PC-3 (cell line): ENCODE measurements around the gene SHQ1.

ENCODE experiments used
- EZH2 ChIP-seq: fragments of 300-600 bp; sonication (generic); IDR thresholded peaks from one replicate; pipeline ENCODE4 v1.6.1; 2017; ENCODE audit warnings: antibody characterized with exemption, mild to moderate bottlenecking, low read length; ENCODE audit not compliant: unreplicated experiment
- EZH2phosphoT487 ChIP-seq: fragments of 300-600 bp; sonication (generic); IDR thresholded peaks from 2 replicates; pipeline ENCODE4 v1.6.1; 2018; ENCODE audit warnings: mild to moderate bottlenecking, antibody characterized with exemption, low read length, borderline replicate concordance
- TF ChIP-seq, protein P1 (sequence below): fragments of 300-600 bp; sonication (generic); conservative IDR thresholded peaks from 2 replicates; pipeline ENCODE4 v1.5.1; 2017; ENCODE audit warnings: antibody characterized with exemption, low read depth, mild to moderate bottlenecking, low read length

DNA sequence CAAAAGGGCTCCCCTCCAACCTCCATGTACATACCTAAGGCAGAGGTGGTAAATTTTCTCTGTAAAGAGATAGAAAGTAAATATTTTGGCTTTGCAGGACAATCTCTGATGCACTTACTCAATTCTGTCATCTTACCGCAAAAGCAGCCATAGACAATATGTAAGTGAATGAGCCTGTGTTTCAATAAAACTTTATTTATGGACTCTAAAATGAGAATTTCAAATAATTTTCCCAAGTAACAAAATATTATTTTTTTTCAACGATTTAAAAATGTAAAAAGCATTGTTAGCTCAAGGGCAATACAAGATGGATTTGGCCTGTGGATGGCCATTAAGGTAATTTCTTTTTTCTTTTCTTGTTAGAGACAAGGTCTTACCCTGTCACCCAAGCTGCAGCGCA is 44.7 kb downstream of the SHQ1 start:
- TF ChIP-seq, protein P1, sequence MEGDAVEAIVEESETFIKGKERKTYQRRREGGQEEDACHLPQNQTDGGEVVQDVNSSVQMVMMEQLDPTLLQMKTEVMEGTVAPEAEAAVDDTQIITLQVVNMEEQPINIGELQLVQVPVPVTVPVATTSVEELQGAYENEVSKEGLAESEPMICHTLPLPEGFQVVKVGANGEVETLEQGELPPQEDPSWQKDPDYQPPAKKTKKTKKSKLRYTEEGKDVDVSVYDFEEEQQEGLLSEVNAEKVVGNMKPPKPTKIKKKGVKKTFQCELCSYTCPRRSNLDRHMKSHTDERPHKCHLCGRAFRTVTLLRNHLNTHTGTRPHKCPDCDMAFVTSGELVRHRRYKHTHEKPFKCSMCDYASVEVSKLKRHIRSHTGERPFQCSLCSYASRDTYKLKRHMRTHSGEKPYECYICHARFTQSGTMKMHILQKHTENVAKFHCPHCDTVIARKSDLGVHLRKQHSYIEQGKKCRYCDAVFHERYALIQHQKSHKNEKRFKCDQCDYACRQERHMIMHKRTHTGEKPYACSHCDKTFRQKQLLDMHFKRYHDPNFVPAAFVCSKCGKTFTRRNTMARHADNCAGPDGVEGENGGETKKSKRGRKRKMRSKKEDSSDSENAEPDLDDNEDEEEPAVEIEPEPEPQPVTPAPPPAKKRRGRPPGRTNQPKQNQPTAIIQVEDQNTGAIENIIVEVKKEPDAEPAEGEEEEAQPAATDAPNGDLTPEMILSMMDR, result no peak
- TF ChIP-seq EZH2 (no peak), EZH2phosphoT487 (no peak)
